Measurements from ENCODE around the gene PHF12. TPM values are rescaled to one million over a fixed set of nuclear protein-coding genes. Genes with fewer than 3 reads are reported as not detected.

PHF12 gene
- total RNA-seq, 1 experiment from 2014 or later: 35.7 TPM

DNA sequence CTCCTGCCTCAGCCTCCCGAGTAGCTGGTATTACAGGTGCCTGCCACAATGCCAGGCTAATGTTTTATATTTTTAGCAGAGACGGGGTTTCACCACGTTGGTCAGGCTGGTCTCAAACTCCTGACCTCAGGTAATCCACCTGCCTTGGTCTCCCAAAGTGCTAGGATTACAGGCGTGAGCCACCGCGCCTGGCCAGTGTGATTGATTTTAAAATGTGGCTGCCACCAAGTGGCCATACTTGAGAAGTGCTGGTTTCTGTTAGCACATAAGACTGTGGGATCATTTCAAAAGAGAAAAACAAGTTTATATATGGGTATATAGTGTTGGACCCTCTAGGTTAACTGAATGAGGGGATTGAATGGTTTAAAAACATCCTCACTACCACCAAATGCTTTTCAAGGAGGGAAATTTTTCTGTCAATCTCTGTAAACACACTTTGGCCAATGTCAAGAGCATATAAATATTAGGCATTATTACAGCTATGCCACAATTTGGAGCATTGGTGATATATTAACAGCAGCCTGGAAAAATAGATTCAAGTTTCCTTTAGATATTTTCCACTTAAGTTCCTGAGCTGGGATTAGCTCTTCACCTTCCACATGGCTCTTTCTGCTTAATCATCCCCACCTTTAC, 34.9 kb downstream of the PHF12 start:
- POLR2A ChIA-PET: no interaction called here

GRCh38 chr17:28912938-28913333, 38.4 kb downstream of the PHF12 start:
- H3K36me3 ChIP-seq (ENCODE audit: control insufficient read depth in 1 of 2, insufficient read depth in 2 of 2, low read length in 2 of 2): peaks cover 76 to 86% of the 10 kb centered on the region in 2 experiments
- no peak for ATAC-seq
- H4K20me1 ChIP-seq (ENCODE audit: insufficient read depth): no peaks in the 10 kb centered on the region
- no peaks in the 10 kb centered on the region for H3K27me3 ChIP-seq (ENCODE audit: insufficient read depth, low read length)
- H3K4me3 ChIP-seq (replicated peaks in 1 of 2; ENCODE audit: low read depth in 1 of 2, low read length in 2 of 2): no peak overlapping the region
- ChIA-PET POLR2A (no interaction called here), RAD21 (ENCODE audit: low non-redundant PET in 1 of 2, low total read pairs in 2 of 2, uncharacterized antibody in 2 of 2, unreplicated experiment in 2 of 2) (no interaction called here), CTCF (interaction anchor here (0.6 to 0.8 kb wide), 2 partner anchors 39 to 191 kb away, joined by 3 read pairs; partner anchors contain the start of gene PHF12)
- no peaks in the 10 kb centered on the region for H3K9me2 ChIP-seq (ENCODE audit: insufficient read depth)
- H3K9me3 ChIP-seq (ENCODE audit: control insufficient read depth in 1 of 2, insufficient read depth in 1 of 2, low read depth in 1 of 2, low read length in 2 of 2): no peaks in the 10 kb centered on the region
- H2AFZ ChIP-seq (ENCODE audit: low read depth, low read length, poor library complexity, severe bottlenecking): no peak overlapping the region
- no peaks in the 10 kb centered on the region for H3K4me1 ChIP-seq (ENCODE audit: control insufficient read depth in 1 of 2, insufficient read depth in 2 of 2, low read length in 2 of 2)
- intact Hi-C loops (cut with micrococcal nuclease): no loop called here
- TF ChIP-seq ZNF274 (IDR thresholded peaks at IDR 0.05; ENCODE audit: low read depth, low read length): no peak
- TF ChIP-seq POLR2AphosphoS5 (IDR thresholded peaks at IDR 0.05; ENCODE audit: low read depth, low read length): no peak
- TF ChIP-seq RAD21 (IDR thresholded peaks at IDR 0.05; ENCODE audit: low read depth): no peak
- TF ChIP-seq EZH2 (IDR thresholded peaks at IDR 0.05): no peak
- TF ChIP-seq CBX3 (IDR thresholded peaks at IDR 0.05; ENCODE audit: low read depth): no peak
- TF ChIP-seq, protein P1, sequence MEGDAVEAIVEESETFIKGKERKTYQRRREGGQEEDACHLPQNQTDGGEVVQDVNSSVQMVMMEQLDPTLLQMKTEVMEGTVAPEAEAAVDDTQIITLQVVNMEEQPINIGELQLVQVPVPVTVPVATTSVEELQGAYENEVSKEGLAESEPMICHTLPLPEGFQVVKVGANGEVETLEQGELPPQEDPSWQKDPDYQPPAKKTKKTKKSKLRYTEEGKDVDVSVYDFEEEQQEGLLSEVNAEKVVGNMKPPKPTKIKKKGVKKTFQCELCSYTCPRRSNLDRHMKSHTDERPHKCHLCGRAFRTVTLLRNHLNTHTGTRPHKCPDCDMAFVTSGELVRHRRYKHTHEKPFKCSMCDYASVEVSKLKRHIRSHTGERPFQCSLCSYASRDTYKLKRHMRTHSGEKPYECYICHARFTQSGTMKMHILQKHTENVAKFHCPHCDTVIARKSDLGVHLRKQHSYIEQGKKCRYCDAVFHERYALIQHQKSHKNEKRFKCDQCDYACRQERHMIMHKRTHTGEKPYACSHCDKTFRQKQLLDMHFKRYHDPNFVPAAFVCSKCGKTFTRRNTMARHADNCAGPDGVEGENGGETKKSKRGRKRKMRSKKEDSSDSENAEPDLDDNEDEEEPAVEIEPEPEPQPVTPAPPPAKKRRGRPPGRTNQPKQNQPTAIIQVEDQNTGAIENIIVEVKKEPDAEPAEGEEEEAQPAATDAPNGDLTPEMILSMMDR (IDR thresholded peaks at IDR 0.05 in 2 of 3, conservative IDR thresholded peaks at IDR 0.05 in 1 of 3; ENCODE audit: borderline replicate concordance in 1 of 3, insufficient read depth in 1 of 3, low read depth in 2 of 3, low read length in 2 of 3): no peak
- TF ChIP-seq TCF7L2 (IDR thresholded peaks at IDR 0.05; ENCODE audit: borderline replicate concordance, extremely low read depth, insufficient read depth, insufficient read length): no peak
- no peak for TF ChIP-seq YY1 (IDR thresholded peaks at IDR 0.05; ENCODE audit: extremely low read depth, insufficient replicate concordance, low read depth, low read length)
- BruUV-seq (replicated peaks): no TSS peak
- H3K27ac ChIP-seq (ENCODE audit: low read depth, low read length): no peak overlapping the region; the same call in 1 of the 2 replicates
- no peaks in the 10 kb centered on the region for H3K79me2 ChIP-seq (ENCODE audit: insufficient read depth, low read length)
- DNase-seq (ENCODE audit: low read depth, low spot score): no peak
- no peak overlapping the region for H3K4me2 ChIP-seq (ENCODE audit: low read length)
- no peak overlapping the region for H3K9ac ChIP-seq (ENCODE audit: low read length)

More for the DNA sequence above, 34.9 kb downstream of the PHF12 start:
- TF ChIP-seq EGR1 (IDR thresholded peaks at IDR 0.05; ENCODE audit: low read depth) (no peak), RAD21 (IDR thresholded peaks at IDR 0.05; ENCODE audit: low read depth) (peak; percentile 72), SP1 (IDR thresholded peaks at IDR 0.05; ENCODE audit: low read depth) (no peak)
- TF ChIP-seq, protein P1 (IDR thresholded peaks at IDR 0.05 in 2 of 3, conservative IDR thresholded peaks at IDR 0.05 in 1 of 3; ENCODE audit: borderline replicate concordance in 1 of 3, insufficient read depth in 1 of 3, low read depth in 2 of 3, low read length in 2 of 3): peak; percentile 52 to 65 (median 62); a peak in 5 of 6 replicates
- BruUV-seq (replicated peaks): no TSS peak
- Histone ChIP-seq H3K9ac (ENCODE audit: low read length) (no peak overlapping the region), H3K9me3 (ENCODE audit: control insufficient read depth in 1 of 2, insufficient read depth in 1 of 2, low read depth in 1 of 2, low read length in 2 of 2) (no peaks in the 10 kb centered on the region), H3K27me3 (ENCODE audit: insufficient read depth, low read length) (no peaks in the 10 kb centered on the region), H2AFZ (ENCODE audit: low read depth, low read length, poor library complexity, severe bottlenecking) (no peak overlapping the region), H3K4me3 (replicated peaks in 1 of 2; ENCODE audit: low read depth in 1 of 2, low read length in 2 of 2) (no peak overlapping the region), H3K36me3 (ENCODE audit: control insufficient read depth in 1 of 2, insufficient read depth in 2 of 2, low read length in 2 of 2) (peaks cover 70 to 72% of the 10 kb centered on the region in 2 experiments), H3K9me2 (ENCODE audit: insufficient read depth) (no peaks in the 10 kb centered on the region), H3K27ac (ENCODE audit: low read depth, low read length) (no peak overlapping the region), H3K4me1 (ENCODE audit: control insufficient read depth in 1 of 2, insufficient read depth in 2 of 2, low read length in 2 of 2) (no peaks in the 10 kb centered on the region), H3K4me2 (ENCODE audit: low read length) (no peak overlapping the region), H4K20me1 (ENCODE audit: insufficient read depth) (no peaks in the 10 kb centered on the region), H3K79me2 (ENCODE audit: insufficient read depth, low read length) (no peaks in the 10 kb centered on the region)
- ChIA-PET RAD21 (ENCODE audit: low non-redundant PET in 1 of 2, low total read pairs in 2 of 2, uncharacterized antibody in 2 of 2, unreplicated experiment in 2 of 2) (no interaction called here), CTCF (interaction anchor here (1.0 to 1.8 kb wide), 3 partner anchors 37 to 189 kb away, joined by 3 to 16 read pairs (median 4); no protein-coding TSS in a partner anchor)
- DNase-seq (ENCODE audit: low read depth, low spot score): peak; percentile 13
- peak; percentile 88 for ATAC-seq
- intact Hi-C loops (cut with micrococcal nuclease): loop anchor here (1.0 kb wide), 2 partner anchors 153 to 189 kb away; no protein-coding TSS in a partner anchor
